ENCODE results near the gene CISH.

Gene CISH

DNA sequence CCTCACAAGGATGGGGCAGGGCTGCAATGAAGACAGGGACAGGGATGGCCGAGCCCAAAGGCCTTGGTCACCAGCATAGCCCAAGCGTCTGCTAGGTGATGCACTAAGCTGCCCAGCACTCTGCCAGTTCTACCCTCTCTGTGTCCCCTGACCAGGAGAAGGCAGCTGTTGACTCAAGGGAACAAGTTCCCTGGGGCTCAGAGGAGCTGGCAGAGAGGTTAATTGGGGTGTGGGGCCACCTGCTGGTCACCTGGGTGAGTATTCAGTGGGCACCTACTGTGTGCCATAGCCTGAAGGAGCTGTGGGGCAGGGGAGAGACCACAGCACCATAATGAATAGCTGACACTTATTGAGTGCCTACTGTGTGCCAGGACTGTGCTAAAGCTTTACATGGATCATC lies 41.1 kb upstream of the CISH start:
- Histone ChIP-seq H3K4me3 (ENCODE audit: low read length in 2 of 2) (no peak overlapping the region), H3K27ac (ENCODE audit: low read depth in 2 of 2, low read length in 2 of 2) (no peak overlapping the region), H3K36me3 (ENCODE audit: control insufficient read depth in 2 of 2, insufficient read depth in 2 of 2, low read length in 2 of 2) (peaks cover 2 to 9% of the 10 kb centered on the region in 2 donors), H3K9me3 (ENCODE audit: control insufficient read depth in 2 of 2, low read length in 2 of 2) (no peaks in the 10 kb centered on the region), H3K4me1 (ENCODE audit: control insufficient read depth in 2 of 2, insufficient read depth in 2 of 2, low read length in 2 of 2) (no peaks in the 10 kb centered on the region), H3K9ac (ENCODE audit: low read depth in 1 of 2, low read length in 2 of 2) (no peak overlapping the region), H3K27me3 (ENCODE audit: control insufficient read depth in 2 of 2, insufficient read depth in 2 of 2, low read length in 2 of 2) (no peaks in the 10 kb centered on the region)

DNA sequence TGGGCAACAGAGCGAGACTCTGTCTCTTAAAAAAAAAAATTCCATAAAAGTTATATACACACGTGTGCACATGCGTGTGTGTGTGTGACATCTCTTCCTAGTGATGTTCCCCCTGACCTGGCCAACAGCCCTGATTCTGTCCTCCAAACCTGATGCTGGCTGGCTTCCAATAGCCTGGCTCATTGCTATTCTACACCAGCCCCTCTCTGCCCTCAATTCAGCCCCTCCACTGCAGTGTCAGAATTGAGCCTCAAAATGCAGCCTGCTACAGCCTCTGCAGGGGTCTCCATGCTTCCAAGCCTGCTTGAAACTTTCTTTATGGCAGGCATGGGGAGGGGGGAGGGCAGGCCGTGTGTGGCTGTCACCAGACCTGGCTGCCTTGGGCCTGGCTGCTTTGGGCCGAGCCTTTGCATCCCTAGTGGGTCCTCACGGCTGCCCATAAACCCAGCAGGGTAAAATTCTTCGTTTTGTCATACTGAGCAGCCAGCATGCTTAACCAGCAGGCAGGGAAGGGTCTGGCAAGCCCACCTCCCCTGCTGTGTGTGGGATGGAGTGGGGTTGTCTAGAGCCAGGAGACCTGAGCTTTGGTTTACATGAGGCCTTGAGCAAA lies 40.5 kb upstream of the CISH start:
- Histone ChIP-seq H3K27me3 (ENCODE audit: control insufficient read depth in 2 of 2, insufficient read depth in 2 of 2, low read length in 2 of 2) (no peaks in the 10 kb centered on the region), H3K36me3 (ENCODE audit: control insufficient read depth in 2 of 2, insufficient read depth in 2 of 2, low read length in 2 of 2) (peaks cover 9 to 15% of the 10 kb centered on the region in 2 donors), H3K27ac (ENCODE audit: low read depth in 2 of 2, low read length in 2 of 2) (no peak overlapping the region), H3K4me1 (ENCODE audit: control insufficient read depth in 2 of 2, insufficient read depth in 2 of 2, low read length in 2 of 2) (no peaks in the 10 kb centered on the region), H3K9me3 (ENCODE audit: control insufficient read depth in 2 of 2, low read length in 2 of 2) (no peaks in the 10 kb centered on the region), H3K4me3 (ENCODE audit: low read length in 2 of 2) (no peak overlapping the region), H3K9ac (ENCODE audit: low read depth in 1 of 2, low read length in 2 of 2) (no peak overlapping the region)

- Histone ChIP-seq H3K9me3 (ENCODE audit: control insufficient read depth in 2 of 2, low read length in 2 of 2) (no peaks in the 10 kb centered on the region), H3K4me1 (ENCODE audit: control insufficient read depth in 2 of 2, insufficient read depth in 2 of 2, low read length in 2 of 2) (no peaks in the 10 kb centered on the region), H3K36me3 (ENCODE audit: control insufficient read depth in 2 of 2, insufficient read depth in 2 of 2, low read length in 2 of 2) (peaks cover 14 to 19% of the 10 kb centered on the region in 2 donors), H3K27ac (ENCODE audit: low read depth in 2 of 2, low read length in 2 of 2) (no peak overlapping the region), H3K4me3 (ENCODE audit: low read length in 2 of 2) (no peak overlapping the region), H3K27me3 (ENCODE audit: control insufficient read depth in 2 of 2, insufficient read depth in 2 of 2, low read length in 2 of 2) (no peaks in the 10 kb centered on the region), H3K9ac (ENCODE audit: low read depth in 1 of 2, low read length in 2 of 2) (no peak overlapping the region)
These were observed 39.9 kb upstream of the CISH start for GRCh38 chr3:50651445-50651844.

- H3K4me3 ChIP-seq (ENCODE audit: low read length in 2 of 2): no peak overlapping the region
- H3K9ac ChIP-seq (ENCODE audit: low read depth in 1 of 2, low read length in 2 of 2): no peak overlapping the region
- H3K9me3 ChIP-seq (ENCODE audit: control insufficient read depth in 2 of 2, low read length in 2 of 2): no peaks in the 10 kb centered on the region
- H3K27ac ChIP-seq (ENCODE audit: low read depth in 2 of 2, low read length in 2 of 2): no peak overlapping the region
- no peaks in the 10 kb centered on the region for H3K27me3 ChIP-seq (ENCODE audit: control insufficient read depth in 2 of 2, insufficient read depth in 2 of 2, low read length in 2 of 2)
- H3K36me3 ChIP-seq (ENCODE audit: control insufficient read depth in 2 of 2, insufficient read depth in 2 of 2, low read length in 2 of 2): peaks cover 24 to 31% of the 10 kb centered on the region in 2 donors
- H3K4me1 ChIP-seq (ENCODE audit: control insufficient read depth in 2 of 2, insufficient read depth in 2 of 2, low read length in 2 of 2): no peaks in the 10 kb centered on the region
These were observed 38.4 kb upstream of the CISH start for GRCh38 chr3:50650018-50650417.

GRCh38 chr3:50649451-50649931 lies 37.9 kb upstream of the CISH start:
- Histone ChIP-seq H3K27ac (ENCODE audit: low read depth in 2 of 2, low read length in 2 of 2) (no peak overlapping the region), H3K4me1 (ENCODE audit: control insufficient read depth in 2 of 2, insufficient read depth in 2 of 2, low read length in 2 of 2) (no peaks in the 10 kb centered on the region), H3K4me3 (ENCODE audit: low read length in 2 of 2) (no peak overlapping the region), H3K9ac (ENCODE audit: low read depth in 1 of 2, low read length in 2 of 2) (no peak overlapping the region), H3K9me3 (ENCODE audit: control insufficient read depth in 2 of 2, low read length in 2 of 2) (no peaks in the 10 kb centered on the region), H3K27me3 (ENCODE audit: control insufficient read depth in 2 of 2, insufficient read depth in 2 of 2, low read length in 2 of 2) (no peaks in the 10 kb centered on the region), H3K36me3 (ENCODE audit: control insufficient read depth in 2 of 2, insufficient read depth in 2 of 2, low read length in 2 of 2) (peaks cover 27 to 31% of the 10 kb centered on the region in 2 donors)

DNA sequence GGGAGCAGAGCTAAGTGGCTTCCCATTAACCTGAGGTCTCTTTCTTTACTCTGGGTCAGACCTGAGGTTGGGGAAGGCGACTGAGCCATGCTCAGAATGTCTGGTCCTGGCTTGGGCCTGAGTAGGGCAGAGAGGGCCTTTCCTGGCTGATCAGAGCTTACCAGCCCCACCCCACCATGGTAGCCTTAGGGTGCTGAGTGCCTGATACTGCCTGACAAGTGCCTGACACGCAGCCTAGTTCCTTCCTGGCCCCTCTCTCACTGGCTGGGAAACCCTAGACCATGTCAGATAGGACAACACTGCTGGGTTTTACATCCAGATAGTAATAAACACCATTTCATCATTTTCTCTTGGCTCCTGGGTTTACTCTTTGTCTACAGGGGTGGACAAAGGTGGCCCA lies 37.4 kb upstream of the CISH start:
- H3K9ac ChIP-seq (ENCODE audit: low read depth in 1 of 2, low read length in 2 of 2): no peak overlapping the region
- H3K4me1 ChIP-seq (ENCODE audit: control insufficient read depth in 2 of 2, insufficient read depth in 2 of 2, low read length in 2 of 2): no peaks in the 10 kb centered on the region
- H3K9me3 ChIP-seq (ENCODE audit: control insufficient read depth in 2 of 2, low read length in 2 of 2): no peaks in the 10 kb centered on the region
- no peak overlapping the region for H3K4me3 ChIP-seq (ENCODE audit: low read length in 2 of 2)
- H3K36me3 ChIP-seq (ENCODE audit: control insufficient read depth in 2 of 2, insufficient read depth in 2 of 2, low read length in 2 of 2): peaks cover 29 to 32% of the 10 kb centered on the region in 2 donors
- H3K27ac ChIP-seq (ENCODE audit: low read depth in 2 of 2, low read length in 2 of 2): no peak overlapping the region
- H3K27me3 ChIP-seq (ENCODE audit: control insufficient read depth in 2 of 2, insufficient read depth in 2 of 2, low read length in 2 of 2): no peaks in the 10 kb centered on the region

GRCh38 chr3:50648313-50648712 lies 36.7 kb upstream of the CISH start:
- no peak overlapping the region for H3K9ac ChIP-seq (ENCODE audit: low read depth in 1 of 2, low read length in 2 of 2)
- H3K36me3 ChIP-seq (ENCODE audit: control insufficient read depth in 2 of 2, insufficient read depth in 2 of 2, low read length in 2 of 2): peaks cover 33 to 38% of the 10 kb centered on the region in 2 donors
- H3K27ac ChIP-seq (ENCODE audit: low read depth in 2 of 2, low read length in 2 of 2): no peak overlapping the region
- no peaks in the 10 kb centered on the region for H3K4me1 ChIP-seq (ENCODE audit: control insufficient read depth in 2 of 2, insufficient read depth in 2 of 2, low read length in 2 of 2)
- no peak overlapping the region for H3K4me3 ChIP-seq (ENCODE audit: low read length in 2 of 2)
- H3K27me3 ChIP-seq (ENCODE audit: control insufficient read depth in 2 of 2, insufficient read depth in 2 of 2, low read length in 2 of 2): no peaks in the 10 kb centered on the region
- no peaks in the 10 kb centered on the region for H3K9me3 ChIP-seq (ENCODE audit: control insufficient read depth in 2 of 2, low read length in 2 of 2)

DNA sequence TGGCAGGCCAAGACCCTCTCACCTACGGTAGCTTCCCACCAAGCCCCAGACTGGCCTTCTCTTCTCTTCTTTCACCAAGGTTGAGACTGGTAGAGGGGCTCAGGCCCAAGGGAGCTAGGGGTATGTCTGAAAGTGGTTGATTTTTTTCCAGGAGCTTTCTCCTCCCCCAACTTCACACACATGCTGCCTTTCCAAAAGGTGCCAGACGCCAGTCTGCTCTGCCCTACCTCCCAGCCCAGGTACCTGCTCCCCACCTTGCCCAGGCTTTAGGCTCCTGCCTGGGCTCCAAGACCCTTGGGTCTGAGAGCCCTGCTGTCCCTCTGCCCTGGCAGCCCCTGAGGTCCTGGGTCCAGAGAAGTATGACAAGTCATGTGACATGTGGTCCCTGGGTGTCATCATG lies 33.8 kb upstream of the CISH start:
- no peak overlapping the region for H3K9ac ChIP-seq (ENCODE audit: low read depth in 1 of 2, low read length in 2 of 2)
- no peak overlapping the region for H3K27ac ChIP-seq (ENCODE audit: low read depth in 2 of 2, low read length in 2 of 2)
- H3K4me3 ChIP-seq (ENCODE audit: low read length in 2 of 2): no peak overlapping the region
- peaks cover 49 to 59% of the 10 kb centered on the region in 2 donors for H3K36me3 ChIP-seq (ENCODE audit: control insufficient read depth in 2 of 2, insufficient read depth in 2 of 2, low read length in 2 of 2)
- no peaks in the 10 kb centered on the region for H3K9me3 ChIP-seq (ENCODE audit: control insufficient read depth in 2 of 2, low read length in 2 of 2)
- H3K4me1 ChIP-seq (ENCODE audit: control insufficient read depth in 2 of 2, insufficient read depth in 2 of 2, low read length in 2 of 2): no peaks in the 10 kb centered on the region
- H3K27me3 ChIP-seq (ENCODE audit: control insufficient read depth in 2 of 2, insufficient read depth in 2 of 2, low read length in 2 of 2): no peaks in the 10 kb centered on the region

- no peak overlapping the region for H3K9ac ChIP-seq (ENCODE audit: low read depth in 1 of 2, low read length in 2 of 2)
- H3K9me3 ChIP-seq (ENCODE audit: control insufficient read depth in 2 of 2, low read length in 2 of 2): no peaks in the 10 kb centered on the region
- no peaks in the 10 kb centered on the region for H3K4me1 ChIP-seq (ENCODE audit: control insufficient read depth in 2 of 2, insufficient read depth in 2 of 2, low read length in 2 of 2)
- H3K27ac ChIP-seq (ENCODE audit: low read depth in 2 of 2, low read length in 2 of 2): no peak overlapping the region
- no peak overlapping the region for H3K4me3 ChIP-seq (ENCODE audit: low read length in 2 of 2)
- peaks cover 49 to 63% of the 10 kb centered on the region in 2 donors for H3K36me3 ChIP-seq (ENCODE audit: control insufficient read depth in 2 of 2, insufficient read depth in 2 of 2, low read length in 2 of 2)
- no peaks in the 10 kb centered on the region for H3K27me3 ChIP-seq (ENCODE audit: control insufficient read depth in 2 of 2, insufficient read depth in 2 of 2, low read length in 2 of 2)
These were observed 33.0 kb upstream of the CISH start for GRCh38 chr3:50644561-50644960.

DNA sequence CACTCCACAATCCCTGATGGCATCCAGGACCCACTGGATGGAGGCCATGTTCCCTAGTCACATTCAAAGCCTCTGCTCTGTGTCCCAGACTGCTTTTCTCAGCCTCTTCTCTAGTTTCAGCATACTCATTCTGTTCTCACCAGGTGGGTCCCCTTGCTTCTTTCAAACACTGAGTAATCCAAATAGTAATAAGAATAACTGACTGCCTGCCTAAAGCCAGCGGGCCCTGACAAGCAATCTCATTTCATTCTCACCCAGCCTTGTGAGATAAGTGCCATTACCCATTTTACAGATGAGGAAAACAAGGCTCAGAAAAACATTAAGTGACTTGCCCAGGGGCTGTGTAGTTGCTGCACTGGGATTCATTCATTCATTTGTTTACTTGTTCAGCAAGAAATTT lies 30.8 kb upstream of the CISH start:
- H3K4me1 ChIP-seq (ENCODE audit: control insufficient read depth in 2 of 2, insufficient read depth in 2 of 2, low read length in 2 of 2): no peaks in the 10 kb centered on the region
- H3K27ac ChIP-seq (ENCODE audit: low read depth in 2 of 2, low read length in 2 of 2): no peak overlapping the region
- H3K9me3 ChIP-seq (ENCODE audit: control insufficient read depth in 2 of 2, low read length in 2 of 2): no peaks in the 10 kb centered on the region
- peaks cover 43 to 55% of the 10 kb centered on the region in 2 donors for H3K36me3 ChIP-seq (ENCODE audit: control insufficient read depth in 2 of 2, insufficient read depth in 2 of 2, low read length in 2 of 2)
- H3K9ac ChIP-seq (ENCODE audit: low read depth in 1 of 2, low read length in 2 of 2): no peak overlapping the region
- H3K27me3 ChIP-seq (ENCODE audit: control insufficient read depth in 2 of 2, insufficient read depth in 2 of 2, low read length in 2 of 2): no peaks in the 10 kb centered on the region
- H3K4me3 ChIP-seq (ENCODE audit: low read length in 2 of 2): no peak overlapping the region
